Activated CD8-positive, alpha-beta memory T cell treated with anti-CD3 and anti-CD28 coated beads, Interleukin-2, amount 10 ng/mL, durations not matched to agents 7 days and 5 days (primary cell): ENCODE measurements around the gene STOM. TPM values are rescaled to one million over a fixed set of nuclear protein-coding genes. Genes with fewer than 3 reads are reported as not detected.
"Not testable (repeated sequence)": the region's sequence is repeated elsewhere in the genome, so short reads cannot be mapped to it uniquely, and the experiment has no call there.

Source experiments
- ATAC-seq: fragments of 150-1000 bp; cut with Tn5 transposase; one replicate; pipeline ENCODE4 v1.10.0; 2021; ENCODE audit warnings: moderate library complexity
- CTCF ChIA-PET: fragments of 350-600 bp; sonication (Branson Sonifier 250); formaldehyde crosslinking; loops from one replicate; lab custom pipeline; 2021; ENCODE audit warnings: antibody characterized with exemption; lab: Charles Lee
- DNase-seq: peaks from one replicate; pipeline ENCODE4 v3.0.0-alpha.2; 2020
- H3K27ac Mint-ChIP-seq: one replicate; pipeline ENCODE4 v1.8.0; 2021; ENCODE audit warnings: mild to moderate bottlenecking, mixed read lengths
- H3K27me3 Mint-ChIP-seq: one replicate; pipeline ENCODE4 v1.8.0; 2021; ENCODE audit warnings: mixed read lengths
- H3K36me3 Mint-ChIP-seq: one replicate; pipeline ENCODE4 v1.8.0; 2021; ENCODE audit warnings: mild to moderate bottlenecking, mixed read lengths
- H3K4me1 Mint-ChIP-seq: one replicate; pipeline ENCODE4 v1.8.0; 2021; ENCODE audit warnings: mixed read lengths
- H3K4me3 Mint-ChIP-seq: one replicate; pipeline ENCODE4 v1.8.0; 2021; ENCODE audit warnings: mild to moderate bottlenecking, moderate library complexity, mixed read lengths
- H3K9me3 Mint-ChIP-seq: one replicate; pipeline ENCODE4 v1.8.0; 2022; ENCODE audit warnings: low read depth, mixed read lengths
- total RNA-seq, 2 experiments: library from RNA; stranded (reverse); gene quantifications; one replicate each; pipeline ENCODE4 v1.2.3, GENCODE V29; 2021

Gene STOM
- total RNA-seq, 2 experiments from 2014 or later: 93.1 to 131 TPM

- no peaks in the 10 kb centered on the region for H3K9me3 Mint-ChIP-seq
- CTCF ChIA-PET: interaction anchor here (1.1 to 1.8 kb wide), 5 partner anchors 9 to 86 kb away, joined by 3 to 11 read pairs (median 4); partner anchors contain the start of gene GSN
- no peak overlapping the region for H3K27ac Mint-ChIP-seq
- DNase-seq (no peak), ATAC-seq (peak; percentile 14)
- peaks cover 15% of the 10 kb centered on the region for H3K4me1 Mint-ChIP-seq
- peaks cover 24% of the 10 kb centered on the region for H3K27me3 Mint-ChIP-seq
- peak overlapping the region; percentile 44 for H3K4me3 Mint-ChIP-seq
- peaks cover 1% of the 10 kb centered on the region for H3K36me3 Mint-ChIP-seq
Observed at GRCh38 chr9:121298689-121299466, 71.2 kb downstream of the STOM start.

DNA sequence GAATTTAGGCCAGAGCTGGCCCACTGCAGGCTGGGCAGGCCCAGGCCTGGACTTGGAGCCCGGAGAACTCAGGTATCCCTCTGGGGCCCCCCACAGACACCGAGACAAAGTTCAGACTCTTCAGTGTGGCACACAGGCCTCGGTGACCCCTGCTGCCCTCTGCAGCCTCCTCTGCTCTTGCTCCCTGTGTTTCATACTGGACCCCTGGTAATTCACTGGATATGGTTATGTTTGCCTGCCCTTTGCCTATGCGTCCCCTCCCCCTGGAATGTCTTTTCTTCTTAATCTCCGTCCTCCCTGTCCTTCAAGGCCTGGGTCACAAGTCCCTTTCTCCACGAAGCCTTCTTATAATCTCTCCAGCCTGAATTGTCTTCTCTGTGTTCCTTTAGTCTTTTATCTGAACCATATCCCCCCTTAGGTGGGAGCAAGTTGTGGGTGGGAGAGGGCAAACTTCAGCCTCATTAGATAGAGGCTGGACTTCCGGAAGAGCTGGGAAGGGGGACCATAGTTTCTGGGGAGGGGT lies 72.0 kb downstream of the STOM start:
- Mint-ChIP-seq H3K27me3 (peaks cover 24% of the 10 kb centered on the region), H3K36me3 (peaks cover 1% of the 10 kb centered on the region), H3K4me1 (peaks cover 15% of the 10 kb centered on the region), H3K27ac (no peak overlapping the region), H3K4me3 (no peak overlapping the region), H3K9me3 (no peaks in the 10 kb centered on the region)
- ATAC-seq (no peak), DNase-seq (no peak)
- CTCF ChIA-PET: interaction anchor here (1.3 kb wide), 1 partner anchor 101 kb away, joined by 3 read pairs; no protein-coding TSS in a partner anchor

DNA sequence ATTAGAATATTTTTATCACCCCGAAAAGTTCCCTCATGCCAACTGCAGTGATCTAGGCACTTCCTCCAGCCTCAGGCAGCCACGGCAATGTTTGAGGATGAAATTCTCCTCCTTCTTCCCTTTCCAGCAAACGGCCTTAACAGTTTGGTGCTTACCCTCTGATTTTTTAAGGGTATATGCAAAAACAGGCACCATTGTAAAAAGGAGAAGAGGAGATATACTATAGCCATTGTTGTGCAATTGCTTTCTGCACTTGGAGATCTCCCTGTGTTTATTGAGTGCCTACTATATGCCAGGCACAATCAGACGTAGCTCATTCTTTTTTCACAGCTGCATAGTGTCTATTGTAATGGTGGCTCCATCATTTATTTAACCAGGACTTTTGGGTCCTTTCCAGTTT lies 72.7 kb downstream of the STOM start:
- H3K36me3 Mint-ChIP-seq: peaks cover 1% of the 10 kb centered on the region
- peaks cover 15% of the 10 kb centered on the region for H3K4me1 Mint-ChIP-seq
- no peak overlapping the region for H3K27ac Mint-ChIP-seq
- H3K9me3 Mint-ChIP-seq: no peaks in the 10 kb centered on the region
- CTCF ChIA-PET: interaction anchor here (1.3 kb wide), 1 partner anchor 102 kb away, joined by 3 read pairs; no protein-coding TSS in a partner anchor
- no peak for DNase-seq
- peaks cover 24% of the 10 kb centered on the region for H3K27me3 Mint-ChIP-seq
- H3K4me3 Mint-ChIP-seq: no peak overlapping the region
- no peak for ATAC-seq

- no peak overlapping the region for H3K27ac Mint-ChIP-seq
- H3K4me3 Mint-ChIP-seq: no peak overlapping the region
- H3K27me3 Mint-ChIP-seq: peaks cover 24% of the 10 kb centered on the region
Observed at GRCh38 chr9:121296213-121297127, 73.6 kb downstream of the STOM start.

DNA sequence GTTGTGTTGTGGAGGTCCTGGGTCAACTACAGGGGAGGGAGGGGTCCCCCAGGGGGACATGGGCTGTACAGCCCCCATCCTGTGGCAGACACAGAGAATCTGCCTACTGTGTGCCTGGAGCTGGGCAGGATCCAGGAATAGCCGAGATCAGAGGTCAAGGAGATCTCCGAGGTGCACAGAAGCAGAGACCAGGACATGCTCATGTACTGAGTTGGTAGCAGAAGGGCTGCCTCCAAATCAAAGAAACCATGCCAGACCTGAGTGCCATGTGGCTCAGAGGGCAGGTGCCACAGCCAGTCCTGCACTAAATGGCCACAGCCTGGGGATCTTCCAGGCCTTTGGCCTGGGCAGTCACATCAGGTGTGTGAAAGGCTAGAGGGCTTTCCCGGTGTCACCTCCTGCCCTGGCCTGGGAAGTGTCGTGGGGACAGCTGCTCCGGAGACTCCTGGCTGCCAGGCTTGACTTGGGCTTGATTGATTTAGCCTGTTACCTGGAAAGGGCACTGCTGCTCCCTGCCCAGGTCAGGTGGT lies 74.3 kb downstream of the STOM start:
- no peak overlapping the region for H3K27ac Mint-ChIP-seq
- CTCF ChIA-PET: no interaction called here

More at GRCh38 chr9:121296213-121297127, 73.6 kb downstream of the STOM start:
- CTCF ChIA-PET: no interaction called here
- Mint-ChIP-seq H3K4me1 (peaks cover 15% of the 10 kb centered on the region), H3K9me3 (no peaks in the 10 kb centered on the region), H3K36me3 (peaks cover 1% of the 10 kb centered on the region)
- ATAC-seq (no peak), DNase-seq (no peak)

GRCh38 chr9:121294866-121295661 lies 75.0 kb downstream of the STOM start:
- Mint-ChIP-seq H3K27ac (no peak overlapping the region), H3K9me3 (no peaks in the 10 kb centered on the region), H3K4me3 (no peak overlapping the region), H3K27me3 (peaks cover 15% of the 10 kb centered on the region), H3K4me1 (peaks cover 11% of the 10 kb centered on the region), H3K36me3 (peaks cover 1% of the 10 kb centered on the region)
- ATAC-seq: no peak
- CTCF ChIA-PET: no interaction called here
- DNase-seq: no peak

More for the DNA sequence above, 74.3 kb downstream of the STOM start:
- ATAC-seq (no peak), DNase-seq (no peak)
- peaks cover 21% of the 10 kb centered on the region for H3K27me3 Mint-ChIP-seq
- peaks cover 15% of the 10 kb centered on the region for H3K4me1 Mint-ChIP-seq
- peaks cover 1% of the 10 kb centered on the region for H3K36me3 Mint-ChIP-seq
- H3K9me3 Mint-ChIP-seq: no peaks in the 10 kb centered on the region
- H3K4me3 Mint-ChIP-seq: no peak overlapping the region

DNA sequence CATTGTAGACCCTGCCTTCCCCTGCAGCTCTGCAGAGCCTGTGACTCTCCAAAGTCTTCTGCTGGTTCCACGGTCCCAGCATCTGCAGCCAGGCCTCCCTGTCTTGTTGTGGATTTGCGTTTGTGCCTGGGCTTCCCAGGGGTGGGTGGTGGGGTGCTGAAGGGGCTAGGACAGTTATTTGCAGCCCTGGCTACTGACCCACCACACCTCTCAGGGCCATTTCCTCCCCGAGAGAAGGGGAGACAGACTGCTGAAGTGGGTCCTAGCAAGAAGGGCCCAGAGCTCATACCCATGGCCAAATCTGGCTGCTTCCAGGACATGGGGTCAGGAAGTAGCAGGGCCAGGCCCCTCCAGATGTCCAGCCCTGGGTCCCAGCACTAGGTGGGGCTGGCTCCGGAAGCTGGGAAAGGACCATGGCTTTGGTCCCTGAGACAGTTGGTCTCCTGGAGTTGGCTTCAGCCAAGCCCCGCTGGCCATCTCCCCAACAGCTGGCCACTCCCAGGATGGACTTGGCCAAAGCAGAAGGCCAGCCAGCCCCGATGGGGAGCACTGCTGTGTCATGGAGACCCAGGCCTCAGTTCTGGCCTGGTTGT lies 75.8 kb downstream of the STOM start:
- H3K27me3 Mint-ChIP-seq: peaks cover 10% of the 10 kb centered on the region
- ATAC-seq: no peak

GRCh38 chr9:121292801-121293241 lies 77.2 kb downstream of the STOM start:
- H3K4me1 Mint-ChIP-seq: peaks cover under 1% of the 10 kb centered on the region
- H3K27ac Mint-ChIP-seq: no peak overlapping the region
- DNase-seq (no peak), ATAC-seq (no peak)
- no peak overlapping the region for H3K4me3 Mint-ChIP-seq
- no peaks in the 10 kb centered on the region for H3K27me3 Mint-ChIP-seq
- CTCF ChIA-PET: no interaction called here
- no peaks in the 10 kb centered on the region for H3K36me3 Mint-ChIP-seq
- no peaks in the 10 kb centered on the region for H3K9me3 Mint-ChIP-seq

More for the DNA sequence above, 75.8 kb downstream of the STOM start:
- H3K4me1 Mint-ChIP-seq: peaks cover 7% of the 10 kb centered on the region
- H3K9me3 Mint-ChIP-seq: no peaks in the 10 kb centered on the region
- no peak overlapping the region for H3K27ac Mint-ChIP-seq
- CTCF ChIA-PET: no interaction called here
- H3K4me3 Mint-ChIP-seq: no peak overlapping the region
- H3K36me3 Mint-ChIP-seq: peaks cover 1% of the 10 kb centered on the region
- no peak for DNase-seq

- H3K27ac Mint-ChIP-seq: no peak overlapping the region
- no peak overlapping the region for H3K4me3 Mint-ChIP-seq
- CTCF ChIA-PET: interaction anchor here (1.4 kb wide), 1 partner anchor 13 kb away, joined by 3 read pairs; no protein-coding TSS in a partner anchor
- no peaks in the 10 kb centered on the region for H3K27me3 Mint-ChIP-seq
- H3K36me3 Mint-ChIP-seq: no peaks in the 10 kb centered on the region
- ATAC-seq: no peak
- DNase-seq: no peak
- no peaks in the 10 kb centered on the region for H3K9me3 Mint-ChIP-seq
- peaks cover 3% of the 10 kb centered on the region for H3K4me1 Mint-ChIP-seq
Observed at GRCh38 chr9:121292051-121292450, 78.0 kb downstream of the STOM start.

DNA sequence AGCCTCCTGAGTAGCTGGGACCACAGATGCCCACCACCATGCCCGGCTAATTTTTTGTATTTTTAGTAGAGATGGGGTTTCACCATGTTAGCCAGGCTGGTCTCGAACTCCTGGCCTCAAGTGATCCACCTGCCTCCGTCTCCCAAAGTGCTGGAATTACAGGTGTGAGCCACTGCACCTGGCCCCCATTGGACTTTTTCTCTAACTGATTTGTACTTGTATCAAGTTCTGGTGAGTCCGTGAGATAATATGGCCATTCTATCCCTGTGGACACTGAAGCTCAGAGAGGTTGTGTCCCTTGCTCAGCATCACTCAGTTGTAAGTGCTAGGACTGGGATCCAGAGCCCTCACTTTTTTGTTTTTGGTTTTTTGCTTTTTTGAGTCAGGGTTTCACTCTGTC lies 78.5 kb downstream of the STOM start:
- not testable (repeated sequence) for H3K27ac Mint-ChIP-seq, DNase-seq, H3K36me3 Mint-ChIP-seq, H3K9me3 Mint-ChIP-seq, ATAC-seq, H3K4me3 Mint-ChIP-seq, H3K27me3 Mint-ChIP-seq, H3K4me1 Mint-ChIP-seq
- CTCF ChIA-PET: interaction anchor here (1.4 kb wide), 1 partner anchor 13 kb away, joined by 3 read pairs; no protein-coding TSS in a partner anchor

- Mint-ChIP-seq H3K4me3 (no peak overlapping the region), H3K27me3 (no peaks in the 10 kb centered on the region), H3K27ac (no peak overlapping the region), H3K36me3 (no peaks in the 10 kb centered on the region), H3K4me1 (peaks cover 3% of the 10 kb centered on the region), H3K9me3 (no peaks in the 10 kb centered on the region)
- CTCF ChIA-PET: interaction anchor here (0.9 to 1.3 kb wide), 4 partner anchors 10 to 110 kb away, joined by 3 to 8 read pairs (median 3); no protein-coding TSS in a partner anchor
- DNase-seq (no peak), ATAC-seq (no peak)
Observed at GRCh38 chr9:121289772-121290370, 80.2 kb downstream of the STOM start.
